ENCODE data around the gene ERBIN.

The ERBIN gene

GRCh38 chr5:66130493-66130892 is 204.1 kb downstream of the ERBIN start:
- no peak for DNase-seq (ENCODE audit: low read depth)

All from ELR (cell line).